WTC11 (cell line): ENCODE results near the gene TTLL12. TPM values are rescaled to one million over a fixed set of nuclear protein-coding genes. Genes with fewer than 3 reads are reported as not detected.
A peak's percentile ranks its signal among the peaks of the same experiment; 100 is the strongest.

Experiments used
- ATAC-seq: fragments of 200-7000 bp; cut with Tn5 transposase; 2 replicates; pipeline ENCODE4 v1.10.0; 2021; ENCODE audit warnings: mild to moderate bottlenecking, moderate library complexity
- CTCF ChIA-PET: fragments of 300-600 bp; sonication (Branson Sonifier 250); formaldehyde crosslinking; loops from one replicate; lab custom pipeline; 2021; ENCODE audit warnings: antibody characterized with exemption; lab: Charles Lee
- POLR2A ChIA-PET: fragments of 350-600 bp; sonication (Branson Sonifier 250); formaldehyde crosslinking; loops from one replicate; lab custom pipeline; 2021; ENCODE audit warnings: antibody characterized with exemption; lab: Charles Lee
- DNase-seq: peaks from one replicate; pipeline ENCODE4 v3.0.0; 2021; ENCODE audit warnings: low spot score
- H3K27ac Mint-ChIP-seq: 2 replicates; pipeline ENCODE4 v1.8.0; 2021; ENCODE audit warnings: mixed read lengths
- H3K27me3 Mint-ChIP-seq: 2 replicates; pipeline ENCODE4 v1.8.0; 2021; ENCODE audit warnings: low read depth, mild to moderate bottlenecking, moderate library complexity, mixed read lengths
- H3K36me3 Mint-ChIP-seq: 2 replicates; pipeline ENCODE4 v1.8.0; 2021; ENCODE audit warnings: mixed read lengths
- H3K4me1 Mint-ChIP-seq: 2 replicates; pipeline ENCODE4 v1.8.0; 2022; ENCODE audit warnings: mixed read lengths
- H3K4me3 Mint-ChIP-seq: 2 replicates; pipeline ENCODE4 v1.8.0; 2021; ENCODE audit warnings: mild to moderate bottlenecking, moderate library complexity, mixed read lengths
- H3K9me3 Mint-ChIP-seq: 2 replicates; pipeline ENCODE4 v1.8.0; 2021; ENCODE audit warnings: mixed read lengths
- ATF3 ChIP-seq: sonication (generic); formaldehyde crosslinking; conservative IDR thresholded peaks from 2 replicates; pipeline ENCODE4 v1.8.1; 2022; ENCODE audit warnings: mild to moderate bottlenecking, missing genetic modification reagents
- CBFB ChIP-seq: sonication (generic); formaldehyde crosslinking; IDR thresholded peaks from 2 replicates; pipeline ENCODE4 v1.8.1; 2022; ENCODE audit warnings: mild to moderate bottlenecking, low read depth, missing genetic modification reagents
- CTCF ChIP-seq: fragments of 200-600 bp; IDR thresholded peaks from 2 replicates; pipeline ENCODE4 v1.8.0; 2022; ENCODE audit warnings: antibody characterized with exemption
- E2F1 ChIP-seq: sonication (generic); formaldehyde crosslinking; IDR thresholded peaks from 2 replicates; pipeline ENCODE4 v1.8.0; 2022; ENCODE audit warnings: mild to moderate bottlenecking, missing genetic modification reagents
- E2F5 ChIP-seq: sonication (generic); formaldehyde crosslinking; IDR thresholded peaks from 2 replicates; pipeline ENCODE4 v1.8.1; 2022; ENCODE audit warnings: mild to moderate bottlenecking, moderate library complexity, missing genetic modification reagents
- ELF4 ChIP-seq: sonication (generic); formaldehyde crosslinking; IDR thresholded peaks from 2 replicates; pipeline ENCODE4 v1.8.1; 2022; ENCODE audit warnings: low read depth, mild to moderate bottlenecking, moderate library complexity, missing genetic modification reagents
- ESRRA ChIP-seq: sonication (generic); formaldehyde crosslinking; IDR thresholded peaks from 2 replicates; pipeline ENCODE4 v1.8.1; 2022; ENCODE audit warnings: mild to moderate bottlenecking, missing genetic modification reagents, borderline replicate concordance
- ETV6 ChIP-seq: sonication (generic); formaldehyde crosslinking; IDR thresholded peaks from 2 replicates; pipeline ENCODE4 v1.8.1; 2022; ENCODE audit warnings: mild to moderate bottlenecking, missing genetic modification reagents
- FOXP4 ChIP-seq: sonication (generic); formaldehyde crosslinking; IDR thresholded peaks from 2 replicates; pipeline ENCODE4 v1.8.0; 2022; ENCODE audit warnings: mild to moderate bottlenecking, missing genetic modification reagents
- GABPB1 ChIP-seq: sonication (generic); formaldehyde crosslinking; IDR thresholded peaks from 2 replicates; pipeline ENCODE4 v1.8.1; 2023; ENCODE audit warnings: mild to moderate bottlenecking, missing genetic modification reagents
- HMGXB4 ChIP-seq: sonication (generic); formaldehyde crosslinking; IDR thresholded peaks from 2 replicates; pipeline ENCODE4 v1.8.1; 2023; ENCODE audit warnings: mild to moderate bottlenecking, moderate library complexity, missing genetic modification reagents
- NR1H2 ChIP-seq: sonication (generic); formaldehyde crosslinking; IDR thresholded peaks from 2 replicates; pipeline ENCODE4 v1.9.0; 2021; ENCODE audit warnings: mild to moderate bottlenecking, moderate library complexity, missing genetic modification reagents
- SOX15 ChIP-seq: fragments of 250-450 bp; sonication (Bioruptor Pico); IDR thresholded peaks from 2 replicates; pipeline ENCODE4 v1.9.0; 2021; ENCODE audit warnings: mild to moderate bottlenecking
- TEAD1 ChIP-seq: sonication (generic); formaldehyde crosslinking; IDR thresholded peaks from 2 replicates; pipeline ENCODE4 v1.8.0; 2022; ENCODE audit warnings: mild to moderate bottlenecking, missing genetic modification reagents
- TEAD4 ChIP-seq: sonication (generic); formaldehyde crosslinking; IDR thresholded peaks from 2 replicates; pipeline ENCODE4 v1.8.0; 2022; ENCODE audit warnings: mild to moderate bottlenecking, missing genetic modification reagents
- ZBTB21 ChIP-seq: sonication (generic); formaldehyde crosslinking; IDR thresholded peaks from 2 replicates; pipeline ENCODE4 v1.8.1; 2023; ENCODE audit warnings: mild to moderate bottlenecking, missing genetic modification reagents, borderline replicate concordance
- ZNF416 ChIP-seq: fragments of 250-450 bp; sonication (Bioruptor Pico); IDR thresholded peaks from 2 replicates; pipeline ENCODE4 v1.9.0; 2021; ENCODE audit warnings: mild to moderate bottlenecking, inconsistent platforms
- total RNA-seq: library from RNA; stranded (reverse); gene quantifications from 3 replicates; pipeline ENCODE4 v1.2.3, GENCODE V29; 2021

The TTLL12 gene
- total RNA-seq, 1 experiment from 2014 or later = 134 TPM

- H3K9me3 Mint-ChIP-seq = no peaks in the 10 kb centered on the region
- peaks cover 22% of the 10 kb centered on the region for H3K27me3 Mint-ChIP-seq
- POLR2A ChIA-PET = no interaction called here
- ATAC-seq = no peak
- H3K27ac Mint-ChIP-seq = peak overlapping the region; percentile 77
- no peak for DNase-seq
- H3K36me3 Mint-ChIP-seq = no peaks in the 10 kb centered on the region
- TF ChIP-seq TEAD1 (CRISPR knock-in tag) = no peak
- TF ChIP-seq ZBTB21 (CRISPR knock-in tag) = no peak
- no peak for TF ChIP-seq SOX15 (CRISPR knock-in tag)
- no peak for TF ChIP-seq HMGXB4 (CRISPR knock-in tag)
- no peak for TF ChIP-seq ESRRA (CRISPR knock-in tag)
- TF ChIP-seq TEAD4 (CRISPR knock-in tag) = no peak
- no peak for TF ChIP-seq E2F1
- TF ChIP-seq ELF4 (CRISPR knock-in tag) = no peak
- H3K4me3 Mint-ChIP-seq = peak overlapping the region; percentile 25; the same call in 1 of the 2 replicates
- CTCF ChIA-PET = no interaction called here
- H3K4me1 Mint-ChIP-seq = peaks cover 22% of the 10 kb centered on the region
These were observed 2.1 kb upstream of the TTLL12 start for GRCh38 chr22:43188829-43189545.

- Mint-ChIP-seq H3K4me3 (peak overlapping the region; percentile 65), H3K4me1 (peaks cover 24% of the 10 kb centered on the region), H3K9me3 (no peaks in the 10 kb centered on the region), H3K27ac (peak overlapping the region; percentile 74), H3K27me3 (peaks cover 22% of the 10 kb centered on the region), H3K36me3 (peaks cover 4% of the 10 kb centered on the region)
- ChIA-PET POLR2A (interaction anchor here (0.5 to 1.4 kb wide), 5 partner anchors 24 to 676 kb away, joined by 3 to 4 read pairs (median 3); no protein-coding TSS in a partner anchor), CTCF (interaction anchor here (0.6 to 4.9 kb wide), 46 partner anchors 9 to 736 kb away, joined by 3 to 85 read pairs (median 4); partner anchors contain the start of genes EFCAB6, PNPLA3 and POLDIP3)
- DNase-seq (peak; percentile 95), ATAC-seq (peak; percentile 86)
- TF ChIP-seq CTCF = peak; percentile 69
- no peak for TF ChIP-seq NR1H2 (CRISPR knock-in tag)
- peak; percentile 85 for TF ChIP-seq ETV6 (CRISPR knock-in tag)
- peak; percentile 33; the same call in 1 of the 2 replicates for TF ChIP-seq GABPB1 (CRISPR knock-in tag)
- no peak for TF ChIP-seq SOX15 (CRISPR knock-in tag)
- TF ChIP-seq ATF3 = no peak
- peak; percentile 63; the same call in 1 of the 2 replicates for TF ChIP-seq HMGXB4 (CRISPR knock-in tag)
- peak; percentile 64; the same call in 1 of the 2 replicates for TF ChIP-seq TEAD1 (CRISPR knock-in tag)
- no peak for TF ChIP-seq TEAD4 (CRISPR knock-in tag)
- TF ChIP-seq FOXP4 (CRISPR knock-in tag) = peak; percentile 66; the same call in 1 of the 2 replicates
- 0 out of 2 replicates have a peak, but pooled peaks have one; percentile 5 for TF ChIP-seq ZNF416
- TF ChIP-seq E2F5 (CRISPR knock-in tag) = peak; percentile 89; the same call in 1 of the 2 replicates
- 0 out of 2 replicates have a peak, but pooled peaks have one; percentile 55 for TF ChIP-seq CBFB (CRISPR knock-in tag)
These were observed 501 bp upstream of the TTLL12 start for GRCh38 chr22:43187171-43188099.
